Measurements from ENCODE around the gene ZBTB3. TPM values are rescaled to one million over a fixed set of nuclear protein-coding genes. Genes with fewer than 3 reads are reported as not detected.

The ZBTB3 gene
- total and polyA plus RNA-seq, 2 of the 13 experiments (the other 11 are each of a cell fraction or from before 2014, with no cell fraction given), result 3.4 to 5.2 TPM

Small RNAs within 50 kb of the gene (microRNA-seq; reads per million reads assigned to microRNA genes)
- gene MIR6514 (0.85 reads per million), gene MIR6748 (not detected)

Small RNAs within 50 kb of the gene (small RNA-seq; reads per million reads assigned to genes)
- 0 to 3.9 (median 0.65) reads per million in 3 experiments for gene MIR6514 (ENCODE audit: insufficient read depth in 2 of 3, insufficient read length in 3 of 3, low read depth in 2 of 3, low replicate concordance in 1 of 3)

Other genes starting within 250 kb of the ZBTB3 start
- 25.0 and 40.6 TPM in 2 replicates for gene AHNAK, start 207.4 kb downstream of the ZBTB3 start, total RNA-seq (2016; rRNA removed; fragmentation: Illumina TruSeq; extraction: Trizol)
- 22.8 and 23.4 TPM in 2 replicates for gene AHNAK, start 207.4 kb downstream of the ZBTB3 start, polyA plus RNA-seq (2011; rRNA removed)
- 1,787 and 2,092 TPM in 2 replicates for gene EEF1G, start 180.3 kb downstream of the ZBTB3 start, total RNA-seq (2016; rRNA removed; fragmentation: Illumina TruSeq; extraction: Trizol)
- 1,819 and 2,144 TPM in 2 replicates for gene EEF1G, start 180.3 kb downstream of the ZBTB3 start, polyA plus RNA-seq (2011; rRNA removed)
- 8.5 and 9.7 TPM in 2 replicates for gene TUT1, start 162.6 kb downstream of the ZBTB3 start, total RNA-seq (2016; rRNA removed; fragmentation: Illumina TruSeq; extraction: Trizol)
- 14.3 and 17.5 TPM in 2 replicates for gene TUT1, start 162.6 kb downstream of the ZBTB3 start, polyA plus RNA-seq (2011; rRNA removed)
- gene MTA2, start 152.3 kb downstream of the ZBTB3 start, total RNA-seq (2016; rRNA removed; fragmentation: Illumina TruSeq; extraction: Trizol), result 58.1 and 70.0 TPM in 2 replicates
- gene MTA2, start 152.3 kb downstream of the ZBTB3 start, polyA plus RNA-seq (2011; rRNA removed), result 14.0 and 16.8 TPM in 2 replicates
- gene EML3, start 141.4 kb downstream of the ZBTB3 start, total RNA-seq (2016; rRNA removed; fragmentation: Illumina TruSeq; extraction: Trizol), result 4.6 and 10.6 TPM in 2 replicates
- 12.3 and 16.6 TPM in 2 replicates for gene EML3, start 141.4 kb downstream of the ZBTB3 start, polyA plus RNA-seq (2011; rRNA removed)
- 1.8 and 2.4 TPM in 2 replicates for gene ROM1, start 140.9 kb downstream of the ZBTB3 start, total RNA-seq (2016; rRNA removed; fragmentation: Illumina TruSeq; extraction: Trizol)
- gene ROM1, start 140.9 kb downstream of the ZBTB3 start, polyA plus RNA-seq (2011; rRNA removed), result 1.2 and 1.6 TPM in 2 replicates
- gene B3GAT3, start 132.2 kb downstream of the ZBTB3 start, total RNA-seq (2016; rRNA removed; fragmentation: Illumina TruSeq; extraction: Trizol), result 8.4 and 21.3 TPM in 2 replicates
- 26.1 and 40.4 TPM in 2 replicates for gene B3GAT3, start 132.2 kb downstream of the ZBTB3 start, polyA plus RNA-seq (2011; rRNA removed)
- 50.8 and 99.5 TPM in 2 replicates for gene GANAB, start 107.5 kb downstream of the ZBTB3 start, total RNA-seq (2016; rRNA removed; fragmentation: Illumina TruSeq; extraction: Trizol)
- gene GANAB, start 107.5 kb downstream of the ZBTB3 start, polyA plus RNA-seq (2011; rRNA removed), result 234 and 251 TPM in 2 replicates
- gene INTS5, start 100.9 kb downstream of the ZBTB3 start, total RNA-seq (2016; rRNA removed; fragmentation: Illumina TruSeq; extraction: Trizol), result 11.3 and 13.2 TPM in 2 replicates
- gene INTS5, start 100.9 kb downstream of the ZBTB3 start, polyA plus RNA-seq (2011; rRNA removed), result 5.7 and 7.8 TPM in 2 replicates
- gene C11orf98, start 89.0 kb downstream of the ZBTB3 start, total RNA-seq (2016; rRNA removed; fragmentation: Illumina TruSeq; extraction: Trizol), result 91.8 and 109 TPM in 2 replicates
- 30.4 and 40.9 TPM in 2 replicates for gene C11orf98, start 89.0 kb downstream of the ZBTB3 start, polyA plus RNA-seq (2011; rRNA removed)
- 9.9 and 31.8 TPM in 2 replicates for gene CSKMT, start 88.8 kb downstream of the ZBTB3 start, total RNA-seq (2016; rRNA removed; fragmentation: Illumina TruSeq; extraction: Trizol)
- gene CSKMT, start 88.8 kb downstream of the ZBTB3 start, polyA plus RNA-seq (2011; rRNA removed), result 7.6 and 9.8 TPM in 2 replicates
- 12.1 and 16.0 TPM in 2 replicates for gene UQCC3, start 82.5 kb downstream of the ZBTB3 start, total RNA-seq (2016; rRNA removed; fragmentation: Illumina TruSeq; extraction: Trizol)
- 7.7 and 8.4 TPM in 2 replicates for gene UQCC3, start 82.5 kb downstream of the ZBTB3 start, polyA plus RNA-seq (2011; rRNA removed)
- gene LBHD1, start 81.9 kb downstream of the ZBTB3 start, total RNA-seq (2016; rRNA removed; fragmentation: Illumina TruSeq; extraction: Trizol), result 1.4 and 3.7 TPM in 2 replicates
- 3.2 and 3.6 TPM in 2 replicates for gene LBHD1, start 81.9 kb downstream of the ZBTB3 start, polyA plus RNA-seq (2011; rRNA removed)
- gene UBXN1, start 75.1 kb downstream of the ZBTB3 start, total RNA-seq (2016; rRNA removed; fragmentation: Illumina TruSeq; extraction: Trizol), result 52.4 and 58.9 TPM in 2 replicates
- gene UBXN1, start 75.1 kb downstream of the ZBTB3 start, polyA plus RNA-seq (2011; rRNA removed), result 47.1 and 47.5 TPM in 2 replicates
- 0.11 TPM in 1 of 2 replicates, not detected in the other for gene LRRN4CL, start 64.6 kb downstream of the ZBTB3 start, total RNA-seq (2016; rRNA removed; fragmentation: Illumina TruSeq; extraction: Trizol)
- gene LRRN4CL, start 64.6 kb downstream of the ZBTB3 start, polyA plus RNA-seq (2011; rRNA removed), result 0.04 TPM in 1 of 2 replicates, not detected in the other
- gene BSCL2, start 46.7 kb downstream of the ZBTB3 start, total RNA-seq (2016; rRNA removed; fragmentation: Illumina TruSeq; extraction: Trizol), result 10.2 and 21.1 TPM in 2 replicates
- gene BSCL2, start 46.7 kb downstream of the ZBTB3 start, polyA plus RNA-seq (2011; rRNA removed), result 19.5 and 22.6 TPM in 2 replicates
- gene GNG3, start 46.5 kb downstream of the ZBTB3 start, total RNA-seq (2016; rRNA removed; fragmentation: Illumina TruSeq; extraction: Trizol), result not detected in 2 replicates
- gene GNG3, start 46.5 kb downstream of the ZBTB3 start, polyA plus RNA-seq (2011; rRNA removed), result not detected in 2 replicates
- gene HNRNPUL2, start 26.7 kb downstream of the ZBTB3 start, total RNA-seq (2016; rRNA removed; fragmentation: Illumina TruSeq; extraction: Trizol), result 8.4 and 9.6 TPM in 2 replicates
- 9.6 TPM in 2 replicates for gene HNRNPUL2, start 26.7 kb downstream of the ZBTB3 start, polyA plus RNA-seq (2011; rRNA removed)
- gene TTC9C, start 25.7 kb downstream of the ZBTB3 start, total RNA-seq (2016; rRNA removed; fragmentation: Illumina TruSeq; extraction: Trizol), result 36.4 and 42.5 TPM in 2 replicates
- gene TTC9C, start 25.7 kb downstream of the ZBTB3 start, polyA plus RNA-seq (2011; rRNA removed), result 28.0 and 29.1 TPM in 2 replicates
- 97.6 and 116 TPM in 2 replicates for gene POLR2G, start 7.4 kb upstream of the ZBTB3 start, total RNA-seq (2016; rRNA removed; fragmentation: Illumina TruSeq; extraction: Trizol)
- gene POLR2G, start 7.4 kb upstream of the ZBTB3 start, polyA plus RNA-seq (2011; rRNA removed), result 85.9 and 97.1 TPM in 2 replicates
- 13.4 and 19.4 TPM in 2 replicates for gene TAF6L, start 17.2 kb upstream of the ZBTB3 start, total RNA-seq (2016; rRNA removed; fragmentation: Illumina TruSeq; extraction: Trizol)
- gene TAF6L, start 17.2 kb upstream of the ZBTB3 start, polyA plus RNA-seq (2011; rRNA removed), result 12.6 and 15.3 TPM in 2 replicates
- gene TMEM179B, start 33.2 kb upstream of the ZBTB3 start, total RNA-seq (2016; rRNA removed; fragmentation: Illumina TruSeq; extraction: Trizol), result 11.4 and 24.8 TPM in 2 replicates
- 25.7 and 31.5 TPM in 2 replicates for gene TMEM179B, start 33.2 kb upstream of the ZBTB3 start, polyA plus RNA-seq (2011; rRNA removed)
- gene TMEM223, start 37.8 kb upstream of the ZBTB3 start, total RNA-seq (2016; rRNA removed; fragmentation: Illumina TruSeq; extraction: Trizol), result 18.0 and 24.9 TPM in 2 replicates
- gene TMEM223, start 37.8 kb upstream of the ZBTB3 start, polyA plus RNA-seq (2011; rRNA removed), result 19.5 TPM in 2 replicates
- gene NXF1, start 51.3 kb upstream of the ZBTB3 start, total RNA-seq (2016; rRNA removed; fragmentation: Illumina TruSeq; extraction: Trizol), result 26.2 and 30.9 TPM in 2 replicates
- gene NXF1, start 51.3 kb upstream of the ZBTB3 start, polyA plus RNA-seq (2011; rRNA removed), result 30.4 and 39.7 TPM in 2 replicates
- 26.9 and 29.2 TPM in 2 replicates for gene STX5, start 77.9 kb upstream of the ZBTB3 start, total RNA-seq (2016; rRNA removed; fragmentation: Illumina TruSeq; extraction: Trizol)
- 30.0 and 36.6 TPM in 2 replicates for gene STX5, start 77.9 kb upstream of the ZBTB3 start, polyA plus RNA-seq (2011; rRNA removed)
- not detected in 2 replicates for gene TEX54, start 78.7 kb upstream of the ZBTB3 start, total RNA-seq (2016; rRNA removed; fragmentation: Illumina TruSeq; extraction: Trizol)
- not detected in 2 replicates for gene TEX54, start 78.7 kb upstream of the ZBTB3 start, polyA plus RNA-seq (2011; rRNA removed)
- gene WDR74, start 85.4 kb upstream of the ZBTB3 start, total RNA-seq (2016; rRNA removed; fragmentation: Illumina TruSeq; extraction: Trizol), result 68.4 and 83.3 TPM in 2 replicates
- 77.0 and 84.6 TPM in 2 replicates for gene WDR74, start 85.4 kb upstream of the ZBTB3 start, polyA plus RNA-seq (2011; rRNA removed)
- gene SLC3A2, start 126.7 kb upstream of the ZBTB3 start, total RNA-seq (2016; rRNA removed; fragmentation: Illumina TruSeq; extraction: Trizol), result 94.8 and 213 TPM in 2 replicates
- 225 and 226 TPM in 2 replicates for gene SLC3A2, start 126.7 kb upstream of the ZBTB3 start, polyA plus RNA-seq (2011; rRNA removed)
- gene CHRM1, start 167.2 kb upstream of the ZBTB3 start, total RNA-seq (2016; rRNA removed; fragmentation: Illumina TruSeq; extraction: Trizol), result not detected in 2 replicates
- gene CHRM1, start 167.2 kb upstream of the ZBTB3 start, polyA plus RNA-seq (2011; rRNA removed), result not detected in 2 replicates
- gene SLC22A6, start 230.8 kb upstream of the ZBTB3 start, total RNA-seq (2016; rRNA removed; fragmentation: Illumina TruSeq; extraction: Trizol), result not detected in 2 replicates
- not detected in 2 replicates for gene SLC22A6, start 230.8 kb upstream of the ZBTB3 start, polyA plus RNA-seq (2011; rRNA removed)